HAP-1 (cell line): ENCODE data around the gene ELANE.
"Not testable (repeated sequence)": the region's sequence is repeated elsewhere in the genome, so short reads cannot be mapped to it uniquely, and the experiment has no call there.

Experiments used
- DNase-seq, 2 experiments: peaks; one replicate each; pipeline ENCODE4 v3.0.0-alpha.2; 2016 to 2020; ENCODE audit warnings: low spot score in 2 of 2
- H3K27me3 ChIP-seq: fragments of 250-450 bp; sonication (Bioruptor Pico); 2 replicates; pipeline ENCODE4 v1.5.1; 2020; ENCODE audit warnings: low read depth, mild to moderate bottlenecking, moderate library complexity
- H3K36me3 ChIP-seq: fragments of 250-450 bp; sonication (Bioruptor Pico); replicated peaks from 2 replicates; pipeline ENCODE4 v1.5.1; 2020; ENCODE audit warnings: mild to moderate bottlenecking
- H3K4me1 ChIP-seq: fragments of 250-450 bp; sonication (Bioruptor Pico); 2 replicates; pipeline ENCODE4 v1.5.1; 2020; ENCODE audit warnings: mild to moderate bottlenecking
- H3K4me3 ChIP-seq: fragments of 250-450 bp; sonication (Bioruptor Pico); 2 replicates; pipeline ENCODE4 v1.5.1; 2020; ENCODE audit warnings: mild to moderate bottlenecking, moderate library complexity
- H3K9me3 ChIP-seq: fragments of 250-450 bp; sonication (Bioruptor Pico); 2 replicates; pipeline ENCODE4 v1.5.1; 2020; ENCODE audit warnings: mild to moderate bottlenecking, moderate library complexity
- in situ Hi-C: fragments of 300-500 bp; cut with MboI; formaldehyde crosslinking; loops from 3 replicates; pipeline ENCODE4 v1.14.3; 2020; ENCODE audit warnings: low sequenced_read_pairs, inconsistent platforms, mixed read lengths

Gene ELANE

DNA sequence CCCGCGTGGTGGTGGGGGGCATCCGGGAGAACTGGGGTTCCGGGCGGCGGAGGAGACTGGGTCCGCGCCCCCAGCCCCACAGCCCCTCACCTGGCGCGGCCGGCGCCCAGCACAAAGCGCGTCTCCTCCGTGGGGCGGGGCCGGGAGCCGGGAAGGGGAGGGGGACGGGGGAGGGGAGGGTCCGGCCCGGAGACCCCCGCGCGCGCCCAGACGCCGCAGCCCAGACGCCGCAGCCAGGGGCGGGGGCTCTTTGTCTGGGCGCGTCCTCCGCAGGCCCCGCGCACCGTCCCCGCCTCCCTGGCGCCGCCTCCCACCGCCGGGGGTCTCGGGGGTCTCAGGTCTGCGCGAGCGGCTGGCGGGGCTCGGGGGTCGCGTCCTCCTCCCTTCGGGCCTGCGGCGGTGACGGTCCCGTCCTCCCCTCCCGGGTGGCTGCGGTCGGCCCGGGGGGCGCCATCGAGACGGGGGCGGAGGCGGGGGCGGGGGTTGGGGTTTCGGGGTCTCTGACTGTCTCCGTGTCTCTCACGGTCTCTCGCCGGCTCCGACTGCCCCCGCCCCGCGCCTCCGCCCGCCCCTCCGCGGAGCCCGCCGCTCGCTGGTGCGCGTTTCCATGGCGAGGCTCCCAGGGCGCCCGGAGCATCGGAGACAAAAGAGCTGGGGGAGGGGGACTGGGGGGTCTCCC is 30.1 kb upstream of the ELANE start, which contains the start of gene PLPPR3:
Gene PLPPR3, minus strand, starts transcription at position 131 of the 679 bp plus-strand sequence. CDS start 396 bp downstream, outside the sequence.
- Histone ChIP-seq H3K9me3 (no peaks in the 10 kb centered on the region), H3K4me3 (peak within 1 kb of the TSS; percentile 42)
- peak in 1 of 2 experiments; percentile 51 for DNase-seq

DNA sequence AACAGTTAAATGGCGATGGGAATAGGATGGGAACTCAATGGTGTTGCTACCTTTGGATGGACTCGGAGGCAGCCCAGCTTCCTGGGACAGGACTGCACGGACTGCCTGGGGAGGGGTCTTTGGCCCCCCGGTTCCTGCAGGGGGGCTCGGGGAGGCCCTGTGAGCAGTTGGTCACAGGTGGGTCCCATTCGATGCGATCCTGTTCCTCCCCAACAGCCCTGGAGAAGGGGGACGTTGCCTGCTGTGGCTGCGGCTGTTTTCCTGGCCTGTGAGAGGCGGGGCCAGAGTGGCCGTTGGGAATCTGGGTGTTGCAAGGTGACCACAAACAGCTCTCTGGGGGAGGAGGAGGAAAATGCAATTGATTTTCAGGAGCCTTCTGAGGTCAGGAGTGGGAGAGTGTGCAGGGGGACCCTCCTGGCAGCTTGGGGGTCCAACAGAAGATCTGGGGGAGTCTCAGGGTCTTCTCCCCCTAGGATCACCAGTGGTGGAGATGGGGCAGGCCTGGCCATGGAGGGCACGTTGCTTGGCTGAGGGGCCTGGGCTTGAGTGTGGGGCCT is 28.5 kb upstream of the ELANE start:
- in situ Hi-C loops = no loop called here
- Histone ChIP-seq H3K27me3 (no peaks in the 10 kb centered on the region), H3K9me3 (no peaks in the 10 kb centered on the region), H3K4me3 (no peak overlapping the region), H3K36me3 (no peaks in the 10 kb centered on the region), H3K4me1 (no peaks in the 10 kb centered on the region)
- no peak for DNase-seq

More for the DNA sequence above, 30.1 kb upstream of the ELANE start, which contains the start of gene PLPPR3:
- Histone ChIP-seq H3K27me3 (no peaks in the 10 kb centered on the region), H3K4me1 (no peaks in the 10 kb centered on the region), H3K36me3 (no peaks in the 10 kb centered on the region)
- in situ Hi-C loops = no loop called here

DNA sequence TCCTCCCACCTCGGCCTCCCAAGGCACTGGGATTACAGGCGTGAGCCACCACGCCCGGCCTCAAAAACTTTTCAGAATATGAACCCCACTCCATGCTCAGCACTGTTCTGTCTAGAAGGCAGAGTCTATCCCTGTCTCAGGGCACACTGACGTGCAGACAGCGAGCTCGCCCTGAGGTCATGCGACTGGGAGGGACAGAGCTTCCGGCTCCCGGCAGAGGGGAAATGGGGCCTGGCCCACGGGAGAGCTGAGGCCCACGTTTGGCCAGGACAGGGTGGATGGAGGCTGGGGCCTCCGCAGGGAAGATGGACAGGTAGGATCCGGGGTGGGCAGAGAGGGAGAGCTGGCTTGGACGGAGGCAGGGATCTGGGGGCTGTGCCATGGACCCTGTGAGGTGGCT is 27.2 kb upstream of the ELANE start:
- H3K27me3 ChIP-seq = no peaks in the 10 kb centered on the region

DNA sequence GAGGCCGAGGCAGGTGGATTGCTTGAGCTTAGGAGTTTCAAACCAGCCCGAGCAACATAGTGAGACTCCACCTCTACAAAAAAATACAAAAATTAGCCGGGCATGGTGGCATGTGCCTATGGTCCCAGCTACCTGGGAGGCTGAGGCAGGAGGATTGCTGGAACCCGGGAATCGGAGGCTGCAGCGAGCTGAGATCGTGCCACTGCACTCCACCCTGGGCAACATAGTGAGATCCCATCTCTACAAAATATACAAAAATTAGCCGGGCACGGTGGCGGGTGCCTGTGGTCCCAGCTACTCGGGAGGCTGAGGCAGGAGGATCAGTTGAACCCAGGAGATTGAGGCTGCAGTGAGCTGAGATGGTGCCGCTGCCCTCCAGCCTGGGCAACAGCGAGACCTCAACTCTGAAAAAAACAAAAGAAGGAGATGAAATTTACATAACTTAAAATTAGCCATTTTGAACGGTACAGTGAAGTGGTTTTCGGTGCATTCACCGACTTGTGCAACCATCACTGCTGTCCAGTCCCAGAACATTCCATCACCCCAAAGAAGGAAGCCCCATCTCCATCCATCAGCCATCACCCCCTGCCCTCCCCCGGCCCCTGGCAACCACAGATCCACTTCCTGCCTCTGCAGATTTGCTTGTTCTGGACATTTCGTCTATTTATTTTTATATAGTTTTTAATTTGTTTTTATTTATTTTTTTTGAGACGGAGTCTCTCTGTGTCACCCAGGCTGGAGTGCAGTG is 26.0 kb upstream of the ELANE start:
- H3K36me3 ChIP-seq = no peaks in the 10 kb centered on the region
- DNase-seq = no peak
- no peaks in the 10 kb centered on the region for H3K4me1 ChIP-seq
- no peaks in the 10 kb centered on the region for H3K9me3 ChIP-seq
- H3K27me3 ChIP-seq = no peaks in the 10 kb centered on the region
- no peak overlapping the region for H3K4me3 ChIP-seq
- in situ Hi-C loops = no loop called here

More for the DNA sequence above, 27.2 kb upstream of the ELANE start:
- H3K9me3 ChIP-seq = no peaks in the 10 kb centered on the region
- no peaks in the 10 kb centered on the region for H3K4me1 ChIP-seq
- H3K36me3 ChIP-seq = no peaks in the 10 kb centered on the region
- no peak overlapping the region for H3K4me3 ChIP-seq
- in situ Hi-C loops = no loop called here
- no peak for DNase-seq

DNA sequence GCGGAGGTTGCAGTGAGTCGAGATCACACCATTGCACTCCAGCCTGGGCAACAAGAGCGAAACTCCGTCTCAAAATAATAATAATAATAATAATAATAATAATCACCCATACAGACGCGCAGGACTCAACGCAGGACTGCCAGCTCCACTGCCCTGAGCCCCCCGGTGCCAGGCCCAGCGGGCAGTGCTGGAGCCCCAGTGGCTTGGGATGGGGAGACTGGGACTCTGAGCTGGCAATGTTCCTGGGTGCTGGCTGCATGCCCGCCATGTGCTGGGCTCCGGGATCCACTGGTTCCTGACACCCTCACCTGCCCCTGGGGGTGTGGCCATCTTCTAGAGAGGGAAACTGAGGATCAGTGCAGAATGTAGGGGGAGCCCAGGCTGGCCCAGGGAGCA is 24.8 kb upstream of the ELANE start:
- Histone ChIP-seq H3K36me3 (no peaks in the 10 kb centered on the region), H3K9me3 (no peaks in the 10 kb centered on the region), H3K27me3 (no peaks in the 10 kb centered on the region), H3K4me3 (no peak overlapping the region), H3K4me1 (no peaks in the 10 kb centered on the region)
- in situ Hi-C loops = no loop called here
- no peak for DNase-seq

DNA sequence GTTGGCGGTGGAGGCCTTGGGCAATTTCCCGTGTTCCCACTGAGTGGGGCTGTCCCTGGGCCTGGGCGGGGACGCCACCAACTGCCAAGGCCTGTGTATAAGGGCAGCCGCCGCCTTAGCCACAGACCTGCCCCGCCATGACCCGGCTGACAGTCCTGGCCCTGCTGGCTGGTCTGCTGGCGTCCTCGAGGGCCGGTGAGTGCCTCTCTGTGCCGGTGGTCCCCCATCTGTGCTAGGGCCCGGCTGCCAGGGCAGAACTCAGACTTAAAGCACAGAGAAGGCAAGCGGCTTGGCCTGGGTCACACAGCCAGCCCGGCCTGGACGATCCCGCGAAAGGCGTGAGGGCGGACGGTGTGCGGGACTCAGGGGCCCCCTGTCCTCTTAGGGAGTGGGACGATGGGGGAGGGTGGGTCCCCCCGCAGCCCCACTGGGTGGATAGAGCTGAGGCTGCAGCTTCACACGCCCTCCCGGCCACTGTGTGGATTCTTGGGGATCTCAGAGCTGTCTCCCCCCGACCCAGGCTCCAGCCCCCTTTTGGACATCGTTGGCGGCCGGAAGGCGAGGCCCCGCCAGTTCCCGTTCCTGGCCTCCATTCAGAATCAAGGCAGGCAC is 24.3 kb upstream of the ELANE start, which contains the start of gene AZU1:
Gene AZU1, plus strand, starts transcription at position 128 of the 612 bp plus-strand sequence. Its CDS starts 10 bp downstream, at position 138.
- in situ Hi-C loops = no loop called here
- no peaks in the 10 kb centered on the region for H3K4me1 ChIP-seq
- no peak for DNase-seq

DNA sequence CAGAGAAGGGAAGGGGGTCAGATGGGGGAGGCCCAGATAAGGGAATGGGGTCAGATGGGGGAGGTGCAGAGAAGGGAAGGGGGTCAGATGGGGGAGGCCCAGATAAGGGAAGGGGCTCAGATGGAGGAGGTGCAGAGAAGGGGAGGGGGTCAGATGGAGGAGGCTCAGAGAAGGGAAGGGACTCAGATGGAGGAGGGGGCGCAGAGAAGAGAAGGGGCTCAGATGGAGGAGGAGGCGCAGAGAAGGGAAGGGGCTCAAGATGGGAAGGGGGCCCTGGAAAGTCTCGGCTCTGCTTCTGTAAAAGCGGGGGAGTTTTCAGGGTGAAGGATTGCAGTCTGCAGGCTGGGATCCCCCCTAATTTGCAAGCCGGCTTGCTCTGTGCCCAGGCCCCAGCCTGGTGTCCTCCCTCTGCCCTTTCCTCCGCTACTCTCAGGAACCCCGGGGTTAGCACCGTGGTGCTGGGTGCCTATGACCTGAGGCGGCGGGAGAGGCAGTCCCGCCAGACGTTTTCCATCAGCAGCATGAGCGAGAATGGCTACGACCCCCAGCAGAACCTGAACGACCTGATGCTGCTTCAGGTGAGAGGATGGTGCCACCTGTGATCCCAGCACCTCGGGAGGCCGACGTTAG is 22.9 kb upstream of the ELANE start:
- DNase-seq = no peak
- Histone ChIP-seq H3K27me3 (no peaks in the 10 kb centered on the region), H3K36me3 (no peaks in the 10 kb centered on the region), H3K4me1 (no peaks in the 10 kb centered on the region), H3K9me3 (no peaks in the 10 kb centered on the region), H3K4me3 (no peak overlapping the region)
- in situ Hi-C loops = no loop called here

More for the DNA sequence above, 24.3 kb upstream of the ELANE start, which contains the start of gene AZU1:
- H3K36me3 ChIP-seq = no peaks in the 10 kb centered on the region
- no peaks in the 10 kb centered on the region for H3K27me3 ChIP-seq
- no peaks in the 10 kb centered on the region for H3K9me3 ChIP-seq
- no peak within 1 kb of the TSS for H3K4me3 ChIP-seq

DNA sequence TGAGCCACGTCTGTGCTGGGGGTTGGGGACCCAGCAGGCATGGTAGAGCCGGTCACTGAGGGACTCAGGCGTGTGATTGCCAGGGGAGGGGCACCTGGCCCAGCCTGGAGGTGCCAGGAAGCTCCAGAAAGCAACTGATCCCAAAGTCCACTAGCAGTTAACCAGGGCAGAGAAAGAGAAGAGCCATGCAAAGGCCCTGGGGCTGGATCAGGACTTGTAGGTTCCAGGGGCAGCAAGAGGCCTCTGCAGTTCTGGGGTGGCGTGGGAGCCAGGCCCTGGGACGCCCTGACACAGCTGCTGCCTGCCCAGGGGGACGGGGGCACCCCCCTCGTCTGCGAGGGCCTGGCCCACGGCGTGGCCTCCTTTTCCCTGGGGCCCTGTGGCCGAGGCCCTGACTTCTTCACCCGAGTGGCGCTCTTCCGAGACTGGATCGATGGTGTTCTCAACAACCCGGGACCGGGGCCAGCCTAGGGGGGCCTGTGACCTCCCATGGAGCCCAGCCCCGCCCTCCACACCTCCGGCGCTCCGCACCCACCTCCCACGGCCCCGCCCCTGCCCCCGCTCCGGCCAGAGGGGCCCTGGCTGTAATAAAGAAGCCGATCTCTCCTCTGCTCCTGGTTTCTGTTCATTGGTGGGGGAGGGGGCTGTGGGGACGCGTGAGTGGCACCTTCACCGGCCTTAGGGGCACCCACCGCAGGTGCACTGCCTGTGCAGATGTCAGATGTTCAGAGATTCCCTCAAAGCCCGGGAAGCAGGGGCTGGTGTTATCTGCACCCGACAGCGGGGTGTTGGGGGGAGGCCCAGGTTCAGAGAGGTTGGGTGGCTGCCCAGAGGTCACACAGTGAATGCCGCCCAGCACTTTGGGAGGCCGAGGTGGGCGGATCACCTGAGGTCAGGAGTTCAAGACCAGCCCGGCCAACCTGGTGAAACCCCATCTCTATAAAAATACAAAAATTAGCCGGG is 20.4 kb upstream of the ELANE start:
- in situ Hi-C loops = no loop called here

DNA sequence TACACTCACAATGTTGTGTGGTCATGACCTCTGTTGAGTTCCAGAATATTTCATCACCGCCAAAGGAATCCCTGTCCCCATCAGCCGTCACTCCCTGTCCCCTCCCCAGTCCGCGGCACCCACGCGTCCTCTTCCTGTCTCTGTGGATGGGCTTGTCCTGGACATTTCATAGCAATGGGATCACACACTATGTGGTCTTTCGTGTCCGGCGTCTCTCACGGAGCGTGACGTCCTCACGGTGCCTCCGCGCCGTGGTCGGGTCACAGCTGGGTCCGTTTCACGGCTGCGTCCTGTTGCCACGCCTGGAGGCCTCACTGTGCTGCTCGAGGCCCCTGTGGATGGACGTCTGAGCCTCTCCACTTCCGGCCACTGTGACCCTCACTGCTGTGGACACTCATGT is 17.9 kb upstream of the ELANE start:
- DNase-seq = no peak
- Histone ChIP-seq H3K36me3 (no peaks in the 10 kb centered on the region), H3K4me1 (no peaks in the 10 kb centered on the region), H3K9me3 (no peaks in the 10 kb centered on the region), H3K4me3 (no peak overlapping the region), H3K27me3 (no peaks in the 10 kb centered on the region)
- in situ Hi-C loops = no loop called here

More for the DNA sequence above, 20.4 kb upstream of the ELANE start:
- no peaks in the 10 kb centered on the region for H3K9me3 ChIP-seq
- no peaks in the 10 kb centered on the region for H3K4me1 ChIP-seq
- no peaks in the 10 kb centered on the region for H3K27me3 ChIP-seq
- H3K4me3 ChIP-seq = no peak overlapping the region
- H3K36me3 ChIP-seq = no peaks in the 10 kb centered on the region
- DNase-seq = no peak

DNA sequence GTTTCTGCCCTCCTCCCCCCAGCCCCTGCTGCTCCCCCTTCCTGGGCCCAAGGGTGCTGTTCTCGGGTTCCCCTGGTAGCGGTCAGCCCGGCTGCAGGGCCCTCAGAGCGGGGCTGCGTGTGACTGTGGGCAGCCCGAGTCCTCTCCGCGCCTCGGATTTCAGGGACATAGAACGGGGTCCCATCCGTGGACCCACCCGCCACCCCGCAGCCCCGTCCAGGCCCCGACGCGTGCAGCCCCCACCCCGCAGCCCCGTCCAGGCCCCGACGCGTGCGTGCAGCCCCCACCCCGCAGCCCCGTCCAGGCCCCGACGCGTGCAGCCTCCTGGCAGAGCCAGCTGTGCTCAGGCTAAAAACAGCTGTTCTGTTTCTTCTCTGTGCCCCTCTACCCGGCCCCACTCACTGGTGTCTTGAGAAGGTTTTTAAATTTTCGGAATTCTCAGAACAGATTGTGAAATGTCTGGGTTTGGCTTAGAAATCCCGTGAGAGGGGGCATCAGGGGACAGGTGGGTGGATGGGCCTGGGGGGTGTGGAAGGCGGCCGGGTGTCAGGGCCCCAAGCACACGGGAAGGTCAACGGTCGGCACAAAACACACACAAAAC is 16.8 kb upstream of the ELANE start:
- no peaks in the 10 kb centered on the region for H3K27me3 ChIP-seq
- H3K4me3 ChIP-seq = no peak overlapping the region
- H3K4me1 ChIP-seq = no peaks in the 10 kb centered on the region
- DNase-seq = no peak
- in situ Hi-C loops = no loop called here
- no peaks in the 10 kb centered on the region for H3K9me3 ChIP-seq
- no peaks in the 10 kb centered on the region for H3K36me3 ChIP-seq

DNA sequence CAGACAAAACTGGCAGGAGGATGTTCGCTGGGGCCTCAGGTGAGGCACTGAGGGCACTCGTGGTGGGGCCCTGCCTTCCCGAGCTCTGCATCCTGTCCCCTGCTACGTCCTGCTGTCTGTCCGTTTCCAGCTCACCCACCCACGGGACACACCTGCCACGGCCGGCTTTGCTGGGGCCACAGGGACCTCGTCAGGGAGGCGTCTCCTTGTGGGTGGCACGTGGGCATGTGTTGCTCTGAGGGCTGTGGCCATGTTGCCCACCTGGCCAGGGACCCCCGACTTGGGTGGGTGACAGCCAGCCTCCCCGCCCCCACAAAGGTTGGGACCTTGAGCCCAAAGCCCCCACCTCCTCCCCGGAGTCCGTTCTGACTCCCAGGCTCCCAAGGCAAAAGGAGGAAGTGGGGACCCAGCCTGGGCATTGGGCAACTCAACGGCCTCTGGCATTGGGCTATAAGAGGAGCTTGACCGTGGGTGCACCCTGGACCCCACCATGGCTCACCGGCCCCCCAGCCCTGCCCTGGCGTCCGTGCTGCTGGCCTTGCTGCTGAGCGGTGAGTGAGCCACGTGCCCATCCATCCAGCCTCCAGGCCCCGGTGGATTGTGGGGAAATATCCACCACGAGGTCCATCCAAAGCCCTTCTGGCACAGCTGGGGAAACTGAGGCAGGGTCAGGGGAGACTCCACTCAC is 11.4 kb upstream of the ELANE start, which contains the start of gene PRTN3:
Gene PRTN3, plus strand, starts transcription at position 481 of the 688 bp plus-strand sequence. Its CDS starts 10 bp downstream, at position 491.
- DNase-seq = no peak
- in situ Hi-C loops = no loop called here
- Histone ChIP-seq H3K9me3 (no peaks in the 10 kb centered on the region), H3K27me3 (peaks cover 12% of the 10 kb centered on the region), H3K4me3 (no peak within 1 kb of the TSS), H3K36me3 (no peaks in the 10 kb centered on the region), H3K4me1 (peaks cover 11% of the 10 kb centered on the region)

DNA sequence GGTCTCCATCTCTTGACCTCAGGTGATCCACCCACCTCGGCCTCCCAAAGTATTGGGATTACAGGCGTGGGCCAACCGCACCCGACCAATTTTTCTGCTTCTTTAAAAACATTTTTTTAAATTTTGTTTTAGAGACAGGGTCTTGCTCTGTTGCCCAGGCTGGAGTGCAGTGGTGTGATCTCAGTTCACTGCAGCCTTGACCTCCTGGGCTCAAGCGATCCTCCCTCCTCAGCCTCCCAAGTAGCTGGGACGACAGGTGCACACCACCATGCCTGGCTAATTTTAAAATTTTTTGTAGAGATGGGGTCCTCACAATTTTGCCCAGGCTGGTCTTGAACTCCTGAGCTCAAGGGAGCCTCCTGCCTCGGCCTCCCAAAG is 9.3 kb upstream of the ELANE start:
- Histone ChIP-seq H3K27me3 (peaks cover 12% of the 10 kb centered on the region), H3K4me1 (peaks cover 11% of the 10 kb centered on the region)
- in situ Hi-C loops, H3K4me3 ChIP-seq, H3K36me3 ChIP-seq, H3K9me3 ChIP-seq, DNase-seq: not testable (repeated sequence)
